HPDE6-E6E7 (cell line): Measurements from ENCODE around the gene CATSPER2.
"Not testable (repeated sequence)": the region's sequence is repeated elsewhere in the genome, so short reads cannot be mapped to it uniquely, and the experiment has no call there.

ENCODE experiments used
- DNase-seq: peaks from one replicate; pipeline ENCODE4 v3.0.0; 2011; ENCODE audit warnings: missing footprints; ENCODE audit errors: extremely low spot score

The CATSPER2 gene

GRCh38 chr15:43593328-43594190 lies 55.1 kb downstream of the CATSPER2 start, which contains the start of gene CKMT1B:
Gene CKMT1B (plus strand): TSS chr15:43594027. CDS start chr15:43594219, 192 bp downstream.
- DNase-seq = not testable (repeated sequence)

GRCh38 chr15:43592841-43593240 lies 55.8 kb downstream of the CATSPER2 start:
- DNase-seq = not testable (repeated sequence)

- not testable (repeated sequence) for DNase-seq
Observed at GRCh38 chr15:43589778-43590466, 58.7 kb downstream of the CATSPER2 start, which contains the start of gene PPIP5K1. Gene PPIP5K1 (minus strand): TSS chr15:43590208. CDS start chr15:43584504, 5,704 bp downstream.
